ENCODE data around the gene BYSL. TPM values are rescaled to one million over a fixed set of nuclear protein-coding genes. Genes with fewer than 3 reads are reported as not detected.

The BYSL gene
- total RNA-seq, 1 experiment from 2014 or later: 33.0 TPM

GRCh38 chr6:41960028-41960427, 38.7 kb downstream of the BYSL start:
- Histone ChIP-seq H3K27me3 (ENCODE audit: insufficient read depth, low read depth) (no peaks in the 10 kb centered on the region), H3K36me3 (ENCODE audit: low read depth) (no peaks in the 10 kb centered on the region), H2AFZ (no peak overlapping the region), H3K27ac (no peak overlapping the region), H3K4me3 (no peak overlapping the region), H3K4me2 (no peak overlapping the region), H4K20me1 (ENCODE audit: insufficient read depth) (no peaks in the 10 kb centered on the region), H3K79me2 (ENCODE audit: low read depth) (no peaks in the 10 kb centered on the region), H3K9me2 (ENCODE audit: insufficient read depth) (no peaks in the 10 kb centered on the region), H3K4me1 (replicated peaks; ENCODE audit: insufficient read depth) (peaks cover 12% of the 10 kb centered on the region), H3F3A (ENCODE audit: insufficient read depth, low read depth) (peaks cover 12% of the 10 kb centered on the region; the same call in 1 of the 2 replicates), H3K9me3 (ENCODE audit: insufficient read depth, low read depth) (no peaks in the 10 kb centered on the region)
- intact Hi-C loops (cut with micrococcal nuclease; ENCODE audit: unreplicated experiment): no loop called here
- DNase-seq: no peak
- ChIA-PET POLR2A (ENCODE audit: unreplicated experiment) (interaction anchor here (0.7 kb wide), 1 partner anchor 507 kb away, joined by 3 read pairs; no protein-coding TSS in a partner anchor), CTCF (no interaction called here)
- no TSS peak for BruUV-seq (replicated peaks)
- no peak for TF ChIP-seq CTCF (conservative IDR thresholded peaks at IDR 0.05)
- no peak for TF ChIP-seq EZH2 (IDR thresholded peaks at IDR 0.05; ENCODE audit: low read depth)

- Histone ChIP-seq H3K27ac (no peak overlapping the region), H3K36me3 (ENCODE audit: low read depth) (no peaks in the 10 kb centered on the region), H3K4me3 (no peak overlapping the region), H3K27me3 (ENCODE audit: insufficient read depth, low read depth) (no peaks in the 10 kb centered on the region), H3K9me2 (ENCODE audit: insufficient read depth) (no peaks in the 10 kb centered on the region), H3K79me2 (ENCODE audit: low read depth) (no peaks in the 10 kb centered on the region), H4K20me1 (ENCODE audit: insufficient read depth) (no peaks in the 10 kb centered on the region), H2AFZ (no peak overlapping the region), H3F3A (ENCODE audit: insufficient read depth, low read depth) (peaks cover 34% of the 10 kb centered on the region), H3K9me3 (ENCODE audit: insufficient read depth, low read depth) (no peaks in the 10 kb centered on the region), H3K4me2 (no peak overlapping the region), H3K4me1 (replicated peaks; ENCODE audit: insufficient read depth) (peaks cover 38% of the 10 kb centered on the region)
- BruUV-seq (replicated peaks): no TSS peak
- ChIA-PET CTCF (interaction anchor here (0.6 kb wide), 1 partner anchor 30 kb away, joined by 5 read pairs; no protein-coding TSS in a partner anchor), POLR2A (ENCODE audit: unreplicated experiment) (interaction anchor here (0.5 to 0.6 kb wide), 2 partner anchors 29 to 128 kb away, joined by 3 to 4 read pairs; no protein-coding TSS in a partner anchor)
- intact Hi-C loops (cut with micrococcal nuclease; ENCODE audit: unreplicated experiment): no loop called here
- TF ChIP-seq EZH2 (IDR thresholded peaks at IDR 0.05; ENCODE audit: low read depth) (no peak), CTCF (conservative IDR thresholded peaks at IDR 0.05) (no peak)
- DNase-seq: no peak
Measured at GRCh38 chr6:41963371-41963770, 42.1 kb downstream of the BYSL start.

- Histone ChIP-seq H3K4me3 (no peak overlapping the region), H3F3A (ENCODE audit: insufficient read depth, low read depth) (peaks cover 34% of the 10 kb centered on the region), H3K4me2 (no peak overlapping the region), H3K27me3 (ENCODE audit: insufficient read depth, low read depth) (no peaks in the 10 kb centered on the region), H3K79me2 (ENCODE audit: low read depth) (no peaks in the 10 kb centered on the region), H3K9me2 (ENCODE audit: insufficient read depth) (no peaks in the 10 kb centered on the region), H4K20me1 (ENCODE audit: insufficient read depth) (no peaks in the 10 kb centered on the region), H3K4me1 (replicated peaks; ENCODE audit: insufficient read depth) (peaks cover 45% of the 10 kb centered on the region), H3K27ac (no peak overlapping the region), H3K9me3 (ENCODE audit: insufficient read depth, low read depth) (no peaks in the 10 kb centered on the region), H3K36me3 (ENCODE audit: low read depth) (no peaks in the 10 kb centered on the region), H2AFZ (no peak overlapping the region)
- no peak for DNase-seq
- no TSS peak for BruUV-seq (replicated peaks)
- POLR2A ChIA-PET (ENCODE audit: unreplicated experiment): no interaction called here
- intact Hi-C loops (cut with micrococcal nuclease; ENCODE audit: unreplicated experiment): no loop called here
- CTCF ChIA-PET: no interaction called here
- TF ChIP-seq EZH2 (IDR thresholded peaks at IDR 0.05; ENCODE audit: low read depth): no peak
- TF ChIP-seq CTCF (conservative IDR thresholded peaks at IDR 0.05): no peak
Measured at GRCh38 chr6:41964201-41964887, 43.0 kb downstream of the BYSL start.

All from PC-9 (cell line).